Epithelial cell of proximal tubule (primary cell): ENCODE results near the gene CFTR. TPM values are rescaled to one million over a fixed set of nuclear protein-coding genes. Genes with fewer than 3 reads are reported as not detected.

Experiments
- DNase-seq: peaks from one replicate; pipeline ENCODE4 v3.0.0-alpha.2; 2011; ENCODE audit warnings: low read depth
- H3K4me3 ChIP-seq: 2 replicates; pipeline ENCODE4 v1.5.1; 2011; ENCODE audit warnings: low read depth, mild to moderate bottlenecking, low read length
- CTCF ChIP-seq: conservative IDR thresholded peaks from 2 replicates; pipeline ENCODE4 v1.5.1; 2012; ENCODE audit warnings: low read depth, mild to moderate bottlenecking, low read length
- total RNA-seq: library from RNA; depleted of rRNA; stranded (reverse); fragments of >200 nt; gene quantifications from 2 replicates; pipeline ENCODE4 v1.2.3, GENCODE V29; 2015

Gene CFTR
- total RNA-seq, 1 donor from 2014 or later: 0.98 TPM

GRCh38 chr7:117612637-117613036, 132.8 kb downstream of the CFTR start:
- DNase-seq: no peak
- no peak for TF ChIP-seq CTCF
- H3K4me3 ChIP-seq: no peak overlapping the region

- no peak overlapping the region for H3K4me3 ChIP-seq
- TF ChIP-seq CTCF: no peak
- no peak for DNase-seq
Measured at GRCh38 chr7:117616694-117617093, 136.9 kb downstream of the CFTR start.

GRCh38 chr7:117619681-117620080, 139.9 kb downstream of the CFTR start:
- no peak for DNase-seq
- TF ChIP-seq CTCF: no peak
- H3K4me3 ChIP-seq: no peak overlapping the region

GRCh38 chr7:117621075-117621618, 141.3 kb downstream of the CFTR start:
- no peak overlapping the region for H3K4me3 ChIP-seq
- DNase-seq: no peak
- TF ChIP-seq CTCF: no peak

GRCh38 chr7:117623606-117624005, 143.8 kb downstream of the CFTR start:
- DNase-seq: no peak
- H3K4me3 ChIP-seq: no peak overlapping the region
- no peak for TF ChIP-seq CTCF

GRCh38 chr7:117630501-117630900, 150.7 kb downstream of the CFTR start:
- DNase-seq: no peak
- H3K4me3 ChIP-seq: no peak overlapping the region
- TF ChIP-seq CTCF: no peak

- no peak for TF ChIP-seq CTCF
- H3K4me3 ChIP-seq: no peak overlapping the region
- DNase-seq: no peak
Measured at GRCh38 chr7:117630907-117631564, 151.2 kb downstream of the CFTR start.
